Measurements from ENCODE around the gene SDF2L1. TPM values are rescaled to one million over a fixed set of nuclear protein-coding genes. Genes with fewer than 3 reads are reported as not detected.

Gene SDF2L1
- total and polyA plus RNA-seq, 10 of the 15 experiments (the other 5 are each of a cell fraction or from before 2014, with no cell fraction given), result 3.0 to 214 (median 55.5) TPM

- Histone ChIP-seq H4K20me1 (ENCODE audit: control insufficient read depth, insufficient read depth) (no peaks in the 10 kb centered on the region), H3K27me3 (replicated peaks in 1 of 2; ENCODE audit: control insufficient read depth in 2 of 2, insufficient read depth in 2 of 2, low read length in 1 of 2) (no peaks in the 10 kb centered on the region), H3K9me3 (replicated peaks; ENCODE audit: control insufficient read depth, insufficient read depth, low read length) (no peaks in the 10 kb centered on the region), H3K27ac (ENCODE audit: control insufficient read depth, insufficient read depth) (no peak overlapping the region), H3K4me3 (no peak overlapping the region), H3K9ac (ENCODE audit: control insufficient read depth, insufficient read depth, low read length) (no peak overlapping the region), H3K4me2 (ENCODE audit: control insufficient read depth, insufficient read depth) (no peak overlapping the region), H3K36me3 (ENCODE audit: control insufficient read depth in 2 of 2, insufficient read depth in 2 of 2, low read length in 1 of 2) (no peaks in the 10 kb centered on the region), H2AFZ (ENCODE audit: control insufficient read depth, low read depth, low read length) (no peak overlapping the region), H3K4me1 (ENCODE audit: control insufficient read depth, insufficient read depth, low read length) (no peaks in the 10 kb centered on the region), H3K79me2 (ENCODE audit: control insufficient read depth, insufficient read depth, low read length) (peaks cover under 1% of the 10 kb centered on the region; the same call in 1 of the 2 replicates)
- ChIA-PET POLR2A (no interaction called here), SMC1A (ENCODE audit: uncharacterized antibody, unreplicated experiment) (interaction anchor here (0.6 kb wide), 1 partner anchor 838 kb away, joined by 3 read pairs; no protein-coding TSS in a partner anchor), RAD21 (ENCODE audit: unreplicated experiment) (interaction anchor here (1.4 kb wide), 1 partner anchor 12 kb away, joined by 4 read pairs; no protein-coding TSS in a partner anchor), CTCF (interaction anchor here (0.5 to 3.7 kb wide), 2 partner anchors 12 to 71 kb away, joined by 3 to 25 read pairs; no protein-coding TSS in a partner anchor)
- WGBS (ENCODE audit: insufficient coverage, insufficient replicate concordance, low lambda C conversion rate, missing lambda C conversion rate), result 74% methylated on average over 19 of the region's 19 CpGs
- BruUV-seq (replicated peaks), result no TSS peak
- FAIRE-seq (no peak), ATAC-seq (no peak), DNase-seq (ENCODE audit: low read depth, low spot score) (no peak)
- intact Hi-C loops (cut with micrococcal nuclease; ENCODE audit: unreplicated experiment), result no loop called here
- in situ Hi-C loops (cut with MboI), result no loop called here
- no peak for TF ChIP-seq ZNF217 (IDR thresholded peaks at IDR 0.05)
- TF ChIP-seq SIX5 (IDR thresholded peaks at IDR 0.05; ENCODE audit: low read depth, low read length, severe bottlenecking), result no peak
- no peak for TF ChIP-seq KDM1A (IDR thresholded peaks at IDR 0.05; ENCODE audit: borderline replicate concordance)
- no peak for TF ChIP-seq RUNX3 (IDR thresholded peaks at IDR 0.05; ENCODE audit: low read length)
- no peak for TF ChIP-seq ASH2L (IDR thresholded peaks at IDR 0.05; ENCODE audit: borderline replicate concordance, low read depth)
- no peak for TF ChIP-seq KLF5 (IDR thresholded peaks at IDR 0.05; ENCODE audit: partially characterized antibody)
- no peak for TF ChIP-seq JUNB (IDR thresholded peaks at IDR 0.05)
- TF ChIP-seq EZH2 (IDR thresholded peaks at IDR 0.05; ENCODE audit: borderline replicate concordance, control insufficient read depth, low read depth, low read length), result no peak
Measured at GRCh38 chr22:21634844-21635243, 7.3 kb upstream of the SDF2L1 start.

Data from GM12878 (cell line).